ENCODE measurements around the gene OR4K13.

Gene OR4K13

DNA sequence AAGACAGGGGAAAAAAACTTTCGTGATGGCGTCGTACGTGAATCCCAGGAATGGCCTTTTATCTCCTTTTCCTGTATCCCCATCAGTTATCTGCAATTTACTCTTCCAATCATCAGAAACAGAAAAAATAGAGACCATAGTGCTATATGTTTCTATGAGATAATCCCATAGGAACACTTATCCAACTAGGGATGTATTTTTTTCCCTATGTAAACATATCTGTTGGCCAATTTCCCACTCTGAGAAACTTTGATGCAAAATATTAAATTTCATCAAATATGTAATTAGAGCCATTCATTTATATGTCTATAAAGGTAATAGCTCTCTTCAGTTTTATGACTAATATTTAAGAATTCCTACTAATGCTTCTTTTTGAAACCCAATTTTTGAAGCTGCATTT is at the start of gene OR4K13:
Gene OR4K13 (minus strand): TSS at position 101 of the 400 bp plus-strand sequence. CDS start 1,280 bp downstream, outside the sequence.
- no peak within 1 kb of the TSS for H3K4me3 ChIP-seq
- H3K27ac ChIP-seq: no peak within 1 kb of the TSS

- H3K4me3 ChIP-seq: no peak within 1 kb of the TSS
- H3K27ac ChIP-seq: no peak within 1 kb of the TSS
Observed at GRCh38 chr14:20059745-20060144, 23.9 kb upstream of the OR4K13 start, which contains the start of gene OR4L1. Gene OR4L1, plus strand, starts transcription at chr14:20060045. Its CDS starts 0 bp downstream, at chr14:20060045.

GRCh38 chr14:20048202-20048601 is 12.4 kb upstream of the OR4K13 start:
- H3K4me3 ChIP-seq: no peak overlapping the region

DNA sequence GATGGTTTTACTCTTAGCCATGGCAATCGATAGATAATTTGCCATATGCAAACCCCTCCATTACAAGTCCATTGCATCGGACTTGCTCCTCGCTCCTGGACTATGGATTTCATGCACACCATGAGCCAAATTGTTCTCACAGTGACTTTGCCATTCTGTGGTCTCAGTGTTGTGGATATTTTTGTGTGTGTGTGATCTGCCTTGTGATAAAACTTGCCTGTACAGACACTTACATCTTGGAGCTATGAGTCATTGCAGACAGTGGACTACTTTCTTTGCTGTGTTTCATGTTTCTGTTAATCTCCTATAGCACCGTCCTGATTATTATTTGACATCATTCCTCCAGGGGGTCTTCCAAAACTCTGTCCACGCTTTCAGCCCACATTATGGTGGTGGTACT is 8.4 kb upstream of the OR4K13 start:
- no peak overlapping the region for H3K4me3 ChIP-seq
- no peak overlapping the region for H3K27ac ChIP-seq

More at GRCh38 chr14:20048202-20048601, 12.4 kb upstream of the OR4K13 start:
- no peak overlapping the region for H3K27ac ChIP-seq

DNA sequence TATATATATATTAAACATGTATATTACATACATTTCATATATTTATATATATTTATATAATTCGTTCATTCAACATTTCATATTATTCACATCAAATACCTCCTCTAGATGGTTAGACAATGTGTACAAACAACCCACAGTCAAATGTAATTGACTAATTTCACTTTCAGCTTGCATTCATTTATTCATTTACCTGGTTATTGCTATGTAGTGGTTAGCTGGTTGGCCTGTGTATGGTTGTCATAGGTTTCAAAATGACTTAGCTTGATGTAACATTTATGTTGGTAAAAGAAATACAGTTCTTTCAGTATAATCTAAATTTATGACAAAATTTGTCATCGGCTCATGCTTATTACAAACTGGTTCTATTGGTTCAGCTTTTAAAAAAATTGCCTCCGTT is 389 bp downstream of the OR4K13 start:
- H3K27ac ChIP-seq: no peak overlapping the region

DNA sequence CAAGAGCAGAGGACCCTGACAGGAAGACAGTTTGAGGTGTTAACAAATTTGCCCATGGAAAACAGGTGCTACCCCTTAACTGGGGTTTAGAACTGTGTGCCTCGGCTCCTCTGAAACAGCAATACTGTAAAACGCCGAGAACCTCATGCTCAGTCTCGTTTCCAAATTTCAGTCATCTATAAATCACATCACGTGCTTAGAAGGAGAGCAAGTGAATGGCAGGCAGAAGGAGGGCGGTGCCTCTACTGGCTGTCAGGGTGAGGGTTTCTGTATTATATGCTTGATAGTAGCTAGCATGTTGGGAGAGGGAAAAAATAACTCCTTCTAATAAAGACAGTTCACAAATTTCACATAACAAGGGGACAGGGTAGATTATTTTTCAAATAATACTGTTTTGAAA is 4.8 kb downstream of the OR4K13 start:
- H3K4me3 ChIP-seq: no peak overlapping the region

More for the DNA sequence above, 389 bp downstream of the OR4K13 start:
- no peak overlapping the region for H3K4me3 ChIP-seq

DNA sequence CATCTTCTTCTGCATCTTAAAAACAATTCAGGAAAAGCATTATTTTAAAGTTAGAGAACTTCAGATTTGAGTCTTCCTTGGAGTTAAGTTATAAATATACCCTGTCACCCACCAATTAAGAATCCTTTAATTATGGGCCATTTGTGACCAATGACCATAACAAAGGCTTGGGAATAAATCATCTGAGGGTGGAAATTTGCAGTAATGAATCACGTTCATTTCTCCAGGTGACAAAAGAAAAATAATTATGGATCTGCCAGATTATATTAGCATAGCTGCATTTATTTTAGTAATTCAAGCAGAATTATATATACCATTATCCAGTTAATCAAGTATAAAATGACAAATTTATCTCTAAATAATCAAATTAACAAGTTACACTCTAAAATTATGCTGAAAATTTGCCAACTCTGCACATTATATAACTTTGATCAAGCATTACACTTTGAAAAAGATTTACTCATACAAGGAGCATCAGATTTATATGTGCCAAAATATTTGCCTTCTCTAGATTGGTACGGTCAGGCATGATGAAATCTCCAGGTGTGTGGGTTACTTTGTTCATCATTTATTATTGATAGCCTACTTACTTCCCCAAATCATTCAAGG is 16.5 kb downstream of the OR4K13 start, which contains the start of gene OR4K14:
Gene OR4K14 (minus strand): TSS at position 51 of the 609 bp plus-strand sequence. CDS start 4,114 bp downstream, outside the sequence.
- H3K4me3 ChIP-seq: no peak within 1 kb of the TSS

More for the DNA sequence above, 4.8 kb downstream of the OR4K13 start:
- H3K27ac ChIP-seq: no peak overlapping the region

GRCh38 chr14:20008156-20008555 is 27.7 kb downstream of the OR4K13 start:
- Histone ChIP-seq H3K4me3 (no peak overlapping the region), H3K27ac (no peak overlapping the region)

More for the DNA sequence above, 16.5 kb downstream of the OR4K13 start, which contains the start of gene OR4K14:
- H3K27ac ChIP-seq: no peak within 1 kb of the TSS

- H3K27ac ChIP-seq: no peak overlapping the region
- no peak overlapping the region for H3K4me3 ChIP-seq
Observed at GRCh38 chr14:20002319-20002718, 33.5 kb downstream of the OR4K13 start.

- Histone ChIP-seq H3K4me3 (no peak within 1 kb of the TSS), H3K27ac (no peak within 1 kb of the TSS)
Observed at GRCh38 chr14:20001863-20002262, 34.0 kb downstream of the OR4K13 start, which contains the start of gene OR4Q2. Gene OR4Q2, plus strand, starts transcription at chr14:20002163.

DNA sequence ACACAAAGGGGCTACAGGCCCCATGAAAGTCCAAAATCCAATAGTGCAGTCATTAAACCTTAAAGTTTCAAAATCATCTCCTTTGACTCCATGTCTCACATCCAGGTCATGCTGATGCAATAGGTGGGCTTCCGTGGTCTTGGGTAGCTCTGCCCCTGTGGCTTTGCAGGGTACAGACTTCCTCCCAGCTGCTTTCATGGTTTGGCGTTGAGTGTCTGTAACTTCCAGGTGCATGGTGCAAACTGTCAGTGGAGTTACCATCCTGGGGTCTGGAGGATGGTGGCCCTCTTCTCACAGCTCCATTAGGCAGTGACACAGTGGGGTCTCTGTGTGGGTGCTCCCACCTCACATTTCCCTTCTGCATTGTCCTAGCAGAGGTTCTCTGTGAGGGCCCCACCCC is 42.4 kb downstream of the OR4K13 start:
- Histone ChIP-seq H3K27ac (no peak overlapping the region), H3K4me3 (no peak overlapping the region)

Measured in skin epidermis (tissue), 12 donors.